HG02642 (cell line): ENCODE results near the gene CARD19.
"Not testable (repeated sequence)": the region's sequence is repeated elsewhere in the genome, so short reads cannot be mapped to it uniquely, and the experiment has no call there.

ENCODE experiments used
- ATAC-seq: cut with Tn5 transposase; IDR thresholded peaks from one replicate; pipeline ENCODE4 v1.9.1; 2021; ENCODE audit warnings: mild to moderate bottlenecking; ENCODE audit not compliant: unreplicated experiment, poor library complexity

The CARD19 gene

GRCh38 chr9:93099551-93100275, 3.7 kb downstream of the CARD19 start:
- no peak for ATAC-seq

- no peak for ATAC-seq
Measured at GRCh38 chr9:93100276-93100636, 4.2 kb downstream of the CARD19 start.

GRCh38 chr9:93101086-93101485, 5.1 kb downstream of the CARD19 start:
- not testable (repeated sequence) for ATAC-seq

- no peak for ATAC-seq
Measured at GRCh38 chr9:93105620-93106019, 9.6 kb downstream of the CARD19 start.

- no peak for ATAC-seq
Measured at GRCh38 chr9:93107151-93107824, 11.3 kb downstream of the CARD19 start.

- no peak for ATAC-seq
Measured at GRCh38 chr9:93107825-93108161, 11.8 kb downstream of the CARD19 start.

- no peak for ATAC-seq
Measured at GRCh38 chr9:93108291-93109041, 12.4 kb downstream of the CARD19 start.

GRCh38 chr9:93110311-93110855, 14.4 kb downstream of the CARD19 start:
- no peak for ATAC-seq

GRCh38 chr9:93111001-93111370, 15.0 kb downstream of the CARD19 start:
- ATAC-seq: no peak

GRCh38 chr9:93111371-93112115, 15.5 kb downstream of the CARD19 start:
- ATAC-seq: no peak

- ATAC-seq: no peak
Measured at GRCh38 chr9:93112116-93112863, 16.3 kb downstream of the CARD19 start.

GRCh38 chr9:93112864-93113389, 16.9 kb downstream of the CARD19 start:
- ATAC-seq: no peak

- no peak for ATAC-seq
Measured at GRCh38 chr9:93114169-93114983, 18.4 kb downstream of the CARD19 start.

- no peak for ATAC-seq
Measured at GRCh38 chr9:93114984-93115335, 18.9 kb downstream of the CARD19 start.

- ATAC-seq: no peak
Measured at GRCh38 chr9:93115486-93116071, 19.6 kb downstream of the CARD19 start.

- ATAC-seq: no peak
Measured at GRCh38 chr9:93116072-93116961, 20.3 kb downstream of the CARD19 start.

- not testable (repeated sequence) for ATAC-seq
Measured at GRCh38 chr9:93117521-93117920, 21.5 kb downstream of the CARD19 start.
